Colonic mucosa (tissue), 4 donors: ENCODE measurements around the gene DSCAML1. TPM values are rescaled to one million over a fixed set of nuclear protein-coding genes. Genes with fewer than 3 reads are reported as not detected.
A peak's percentile ranks its signal among the peaks of the same experiment; 100 is the strongest.

Experiments
- DNase-seq: peaks from one replicate; pipeline ENCODE4 v3.0.0-alpha.2; 2020
- H3K27ac ChIP-seq: fragments of 200-600 bp; one replicate; pipeline ENCODE4 v1.8.0; 2021
- H3K27me3 ChIP-seq: fragments of 200-600 bp; one replicate; pipeline ENCODE4 v1.8.0; 2021
- H3K36me3 ChIP-seq: fragments of 200-600 bp; one replicate; pipeline ENCODE4 v1.8.0; 2021
- H3K4me1 ChIP-seq: fragments of 200-600 bp; one replicate; pipeline ENCODE4 v1.8.0; 2021; ENCODE audit warnings: mild to moderate bottlenecking
- H3K4me3 ChIP-seq: fragments of 200-600 bp; one replicate; pipeline ENCODE4 v1.8.0; 2021
- H3K9ac ChIP-seq, 2 donors: one replicate each; pipeline ENCODE4 v1.7.0; 2013; ENCODE audit warnings: control low read depth in 2 of 2, low read depth in 2 of 2, low read length in 2 of 2
- H3K9me3 ChIP-seq: fragments of 200-600 bp; one replicate; pipeline ENCODE4 v1.8.0; 2021
- CTCF ChIP-seq: fragments of 200-600 bp; IDR thresholded peaks from one replicate; pipeline ENCODE4 v1.8.0; 2022; ENCODE audit warnings: antibody characterized with exemption, mild to moderate bottlenecking
- intact Hi-C: fragments of 100-400 bp; cut with DNase I; formaldehyde crosslinking; loops from one replicate; pipeline ENCODE4 v1.14.1; 2022
- total RNA-seq, 2 donors: library from RNA; stranded (reverse); fragmentation: NEBNext Ultra II Directional in 1 of 2; extraction: Animal tissue kit (Norgen Biotek cat#: 25700) in 1 of 2; gene quantifications; one replicate each; pipeline ENCODE4 v1.2.1, GENCODE V29; 2021
- donor health status: healthy.
- donor health status: DM: no; HTN: no; CAD: no.
- donor health status: DM: no; HTN: no; CAD: no.

DSCAML1 gene
- total RNA-seq, 2 donors from 2014 or later: 1.2 to 4.3 TPM

DNA sequence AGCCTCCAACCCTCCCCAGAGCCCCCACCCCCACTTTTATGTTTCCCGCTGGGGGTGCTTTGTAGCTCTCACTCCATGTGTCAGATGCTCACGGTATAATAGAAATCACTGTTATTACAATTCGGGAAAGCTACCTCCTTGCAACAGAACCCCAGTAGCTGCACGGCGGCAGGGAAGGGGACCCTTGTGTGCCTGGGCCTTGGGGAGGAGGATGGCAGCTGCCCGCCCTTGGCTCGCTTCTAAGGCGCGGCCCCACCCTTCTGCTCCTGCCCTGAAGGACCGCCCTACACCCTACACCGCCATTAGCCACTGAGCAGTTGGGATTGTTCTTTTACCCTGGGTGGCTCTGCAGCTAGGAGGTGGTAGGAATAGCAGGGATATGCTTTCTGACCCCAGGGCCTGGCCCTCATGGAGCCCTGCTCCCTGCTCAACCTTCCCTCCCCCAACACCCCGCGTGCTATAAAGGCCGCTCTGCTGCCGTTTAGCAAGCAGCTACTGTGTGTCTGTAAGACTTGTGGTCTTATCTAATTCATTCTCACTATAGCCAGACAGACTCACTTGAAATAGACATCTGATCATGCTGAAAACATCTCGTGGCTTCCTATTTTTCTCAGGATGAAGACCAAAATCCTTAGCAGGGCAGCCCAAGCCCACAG is 249.7 kb downstream of the DSCAML1 start:
- Histone ChIP-seq H3K27me3 (no peaks in the 10 kb centered on the region), H3K4me1 (peaks cover 3% of the 10 kb centered on the region), H3K36me3 (no peaks in the 10 kb centered on the region), H3K27ac (no peak overlapping the region), H3K9ac (no peak overlapping the region), H3K9me3 (no peaks in the 10 kb centered on the region), H3K4me3 (no peak overlapping the region)
- DNase-seq: no peak
- intact Hi-C loops: no loop called here
- TF ChIP-seq CTCF: no peak

- Histone ChIP-seq H3K27ac (no peak overlapping the region), H3K4me1 (peaks cover 3% of the 10 kb centered on the region), H3K9ac (no peak overlapping the region), H3K36me3 (no peaks in the 10 kb centered on the region), H3K4me3 (no peak overlapping the region), H3K9me3 (no peaks in the 10 kb centered on the region), H3K27me3 (no peaks in the 10 kb centered on the region)
- intact Hi-C loops: no loop called here
- DNase-seq: no peak
- no peak for TF ChIP-seq CTCF
These were observed 250.4 kb downstream of the DSCAML1 start for GRCh38 chr11:117546431-117547194.

GRCh38 chr11:117545706-117546105 is 251.3 kb downstream of the DSCAML1 start:
- no peak overlapping the region for H3K9ac ChIP-seq
- no peak for DNase-seq
- H3K4me3 ChIP-seq: no peak overlapping the region
- no peaks in the 10 kb centered on the region for H3K27me3 ChIP-seq
- no peaks in the 10 kb centered on the region for H3K36me3 ChIP-seq
- no peak overlapping the region for H3K27ac ChIP-seq
- no peaks in the 10 kb centered on the region for H3K9me3 ChIP-seq
- intact Hi-C loops: no loop called here
- TF ChIP-seq CTCF: no peak
- H3K4me1 ChIP-seq: peaks cover 3% of the 10 kb centered on the region

DNA sequence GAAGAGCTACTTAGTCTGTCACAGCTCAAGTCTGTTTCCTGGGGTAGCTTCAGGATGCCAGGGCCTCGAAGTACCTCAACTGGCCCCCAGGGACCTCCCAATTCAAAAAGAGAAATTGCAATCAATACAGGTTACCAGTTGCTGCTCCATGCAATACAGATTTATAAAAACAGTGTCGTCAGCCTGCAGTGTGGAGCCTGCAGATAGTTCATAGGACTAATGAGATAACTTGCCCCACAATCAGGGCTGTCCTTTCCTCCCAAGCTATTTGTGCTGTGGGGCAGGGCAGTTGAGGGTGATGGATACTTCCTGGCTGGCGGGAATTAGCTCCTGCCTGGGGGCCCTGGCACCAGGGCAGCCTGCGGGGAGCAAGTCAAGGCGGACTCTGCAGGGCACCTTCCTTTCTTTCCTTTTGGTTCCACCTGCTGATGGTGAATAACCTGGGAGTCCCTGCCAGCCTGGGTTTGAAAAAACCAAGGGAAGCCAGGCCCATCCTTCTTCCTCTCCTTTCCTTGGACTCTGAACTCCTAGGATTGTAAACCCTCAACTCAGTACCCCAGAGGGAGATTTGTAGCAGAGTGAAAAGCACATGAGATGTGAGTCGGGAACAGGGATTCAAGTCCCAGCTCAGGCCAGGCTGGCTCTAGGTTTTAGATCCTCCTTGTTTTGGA is 252.8 kb downstream of the DSCAML1 start:
- no peak for TF ChIP-seq CTCF
- intact Hi-C loops: no loop called here
- no peaks in the 10 kb centered on the region for H3K36me3 ChIP-seq
- no peak overlapping the region for H3K27ac ChIP-seq
- H3K9me3 ChIP-seq: no peaks in the 10 kb centered on the region
- peaks cover 3% of the 10 kb centered on the region for H3K4me1 ChIP-seq
- peak; percentile 60 for DNase-seq
- H3K9ac ChIP-seq: no peak overlapping the region
- H3K4me3 ChIP-seq: no peak overlapping the region
- no peaks in the 10 kb centered on the region for H3K27me3 ChIP-seq

DNA sequence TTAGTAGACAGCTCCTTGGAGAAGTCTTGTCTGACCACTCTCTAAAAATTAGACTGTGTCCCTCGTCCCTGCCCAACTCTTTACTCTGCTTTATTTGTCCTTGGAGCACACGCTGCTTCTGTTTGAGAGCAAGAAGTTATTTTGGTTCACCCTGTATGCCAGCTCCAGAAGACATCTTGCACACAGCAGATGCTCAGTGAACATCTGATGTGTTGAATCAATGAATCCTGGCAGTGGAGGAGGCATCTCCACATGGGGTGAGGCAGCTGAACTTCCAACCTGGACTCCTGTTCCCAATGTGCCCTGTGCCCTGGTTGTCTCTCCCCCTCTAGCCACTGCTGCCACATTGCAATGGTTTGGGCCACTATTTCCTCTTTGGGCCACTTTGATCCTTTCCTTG is 255.8 kb downstream of the DSCAML1 start:
- Histone ChIP-seq H3K4me1 (peaks cover 3% of the 10 kb centered on the region), H3K4me3 (no peak overlapping the region), H3K9me3 (no peaks in the 10 kb centered on the region), H3K9ac (no peak overlapping the region), H3K36me3 (no peaks in the 10 kb centered on the region), H3K27ac (no peak overlapping the region), H3K27me3 (no peaks in the 10 kb centered on the region)
- no peak for DNase-seq
- no peak for TF ChIP-seq CTCF
- intact Hi-C loops: no loop called here
